Mesenchymal stem cell (in vitro differentiated cells and primary cell): ENCODE results near the gene SORBS2.

Experiments used
- DNase-seq: peaks from one replicate; pipeline ENCODE4 v3.0.0-alpha.2; 2013
- H2AFZ ChIP-seq: one replicate; pipeline ENCODE4 v1.6.1; 2013; ENCODE audit warnings: low read depth, mild to moderate bottlenecking, control low read depth, inconsistent platforms, low read length, moderate library complexity
- H2AK5ac ChIP-seq: 2 replicates; pipeline ENCODE4 v1.6.1; 2013; ENCODE audit warnings: low read length, moderate library complexity, mild to moderate bottlenecking, inconsistent platforms; ENCODE audit not compliant: severe bottlenecking
- H2BK120ac ChIP-seq: one replicate; pipeline ENCODE4 v1.6.1; 2013; ENCODE audit warnings: low read depth, mild to moderate bottlenecking, inconsistent platforms, low read length, moderate library complexity
- H2BK12ac ChIP-seq, 2 experiments: one replicate each; pipeline ENCODE4 v1.6.1; 2013; ENCODE audit warnings: inconsistent platforms in 2 of 2, low read length in 2 of 2, mild to moderate bottlenecking in 2 of 2, moderate library complexity in 2 of 2, control low read depth in 1 of 2
- H2BK15ac ChIP-seq: one replicate; pipeline ENCODE4 v1.6.1; 2013; ENCODE audit warnings: mild to moderate bottlenecking, low read depth, inconsistent platforms; ENCODE audit not compliant: poor library complexity, severe bottlenecking
- H2BK5ac ChIP-seq: 2 replicates; pipeline ENCODE4 v1.6.1; 2013; ENCODE audit warnings: low read depth, mild to moderate bottlenecking, low read length, control low read depth, inconsistent platforms; ENCODE audit not compliant: poor library complexity, severe bottlenecking
- H3K14ac ChIP-seq, 2 experiments: one replicate each; pipeline ENCODE4 v1.6.1; 2013; ENCODE audit warnings: inconsistent platforms in 2 of 2, low read length in 2 of 2, control low read depth in 1 of 2, mild to moderate bottlenecking in 1 of 2, moderate library complexity in 1 of 2
- H3K18ac ChIP-seq, 2 experiments: one replicate each; pipeline ENCODE4 v1.6.1; 2013; ENCODE audit warnings: inconsistent platforms in 2 of 2, low read length in 2 of 2, control low read depth in 1 of 2, low read depth in 1 of 2, mild to moderate bottlenecking in 1 of 2
- H3K23ac ChIP-seq, 2 experiments: one replicate each; pipeline ENCODE4 v1.6.1; 2013; ENCODE audit warnings: inconsistent platforms in 2 of 2, low read length in 2 of 2, mild to moderate bottlenecking in 2 of 2, moderate library complexity in 2 of 2, control low read depth in 1 of 2
- H3K27ac ChIP-seq: 2 replicates; pipeline ENCODE4 v1.5.1; 2013; ENCODE audit warnings: mild to moderate bottlenecking, moderate library complexity, low read length, control low read depth, inconsistent platforms; ENCODE audit not compliant: poor library complexity, severe bottlenecking
- H3K27me3 ChIP-seq, 2 experiments: 2 replicates each; pipeline versions ENCODE4 v1.6.1 to v1.7.0; 2013; ENCODE audit warnings: low read length in 2 of 2, mild to moderate bottlenecking in 2 of 2, moderate library complexity in 2 of 2, control low read depth in 1 of 2, inconsistent platforms in 1 of 2; ENCODE audit not compliant: control insufficient read depth in 1 of 2, insufficient read depth in 1 of 2
- H3K36me3 ChIP-seq, 2 experiments: 2 replicates each; pipeline versions ENCODE4 v1.6.1 to v1.7.0; 2013; ENCODE audit warnings: low read length in 2 of 2, control low read depth in 1 of 2, inconsistent platforms in 1 of 2, low read depth in 1 of 2, mild to moderate bottlenecking in 1 of 2; ENCODE audit not compliant: insufficient read depth in 2 of 2, control insufficient read depth in 1 of 2
- H3K4ac ChIP-seq, 2 experiments: one replicate each; pipeline ENCODE4 v1.6.1; 2013; ENCODE audit warnings: inconsistent platforms in 2 of 2, low read length in 2 of 2, mild to moderate bottlenecking in 2 of 2, moderate library complexity in 2 of 2, control low read depth in 1 of 2, low read depth in 1 of 2
- H3K4me1 ChIP-seq: 2 replicates; pipeline ENCODE4 v1.6.1; 2013; ENCODE audit warnings: low read depth, low read length, control low read depth; ENCODE audit not compliant: control insufficient read depth, insufficient read depth
- H3K4me2 ChIP-seq: 2 replicates; pipeline ENCODE4 v1.6.1; 2013; ENCODE audit warnings: low read length, mild to moderate bottlenecking, inconsistent platforms; ENCODE audit not compliant: poor library complexity, severe bottlenecking
- H3K4me3 ChIP-seq, 2 experiments: 2 replicates each; pipeline versions ENCODE4 v1.5.1 to v1.7.0; 2013; ENCODE audit warnings: low read length in 2 of 2, mild to moderate bottlenecking in 2 of 2, control low read depth in 1 of 2, low read depth in 1 of 2; ENCODE audit not compliant: insufficient read depth in 1 of 2
- H3K79me1 ChIP-seq: replicated peaks from 2 replicates; pipeline ENCODE4 v1.6.1; 2013; ENCODE audit warnings: mild to moderate bottlenecking, control low read depth, low read length, inconsistent platforms; ENCODE audit not compliant: poor library complexity, severe bottlenecking
- H3K9ac ChIP-seq: 2 replicates; pipeline ENCODE4 v1.7.0; 2013; ENCODE audit warnings: mild to moderate bottlenecking, low read length, moderate library complexity
- H3K9me3 ChIP-seq: 2 replicates; pipeline ENCODE4 v1.7.0; 2013; ENCODE audit warnings: mild to moderate bottlenecking, low read length; ENCODE audit not compliant: control insufficient read depth
- H4K8ac ChIP-seq: one replicate; pipeline ENCODE4 v1.6.1; 2013; ENCODE audit warnings: inconsistent platforms, mild to moderate bottlenecking, low read length, moderate library complexity
- H4K91ac ChIP-seq: one replicate; pipeline ENCODE4 v1.6.1; 2013; ENCODE audit warnings: mild to moderate bottlenecking, low read length, inconsistent platforms
- whole genome bisulfite sequencing: methylation state at CpG from one replicate; pipeline ENCODE4 v1.1.7; 2013; ENCODE audit warnings: mixed read lengths; 5-methylcytosine and 5-hydroxymethylcytosine counted together

Gene SORBS2

GRCh38 chr4:185782523-185782922 lies 29.5 kb downstream of the SORBS2 start:
- Histone ChIP-seq H2BK15ac (no peak overlapping the region), H2AFZ (no peak overlapping the region), H2BK120ac (no peak overlapping the region), H2BK12ac (no peak overlapping the region), H4K91ac (no peak overlapping the region), H3K14ac (no peak overlapping the region), H3K79me1 (no peaks in the 10 kb centered on the region), H3K4me1 (no peaks in the 10 kb centered on the region), H3K23ac (no peak overlapping the region), H2AK5ac (no peak overlapping the region), H3K4ac (no peak overlapping the region), H3K9me3 (no peaks in the 10 kb centered on the region), H3K18ac (no peak overlapping the region), H2BK5ac (no peak overlapping the region), H3K27me3 (no peaks in the 10 kb centered on the region), H3K27ac (no peak overlapping the region), H3K36me3 (no peaks in the 10 kb centered on the region), H3K4me2 (no peak overlapping the region), H3K9ac (no peak overlapping the region), H3K4me3 (no peak overlapping the region), H4K8ac (no peak overlapping the region)
- DNase-seq = peak; percentile 46

DNA sequence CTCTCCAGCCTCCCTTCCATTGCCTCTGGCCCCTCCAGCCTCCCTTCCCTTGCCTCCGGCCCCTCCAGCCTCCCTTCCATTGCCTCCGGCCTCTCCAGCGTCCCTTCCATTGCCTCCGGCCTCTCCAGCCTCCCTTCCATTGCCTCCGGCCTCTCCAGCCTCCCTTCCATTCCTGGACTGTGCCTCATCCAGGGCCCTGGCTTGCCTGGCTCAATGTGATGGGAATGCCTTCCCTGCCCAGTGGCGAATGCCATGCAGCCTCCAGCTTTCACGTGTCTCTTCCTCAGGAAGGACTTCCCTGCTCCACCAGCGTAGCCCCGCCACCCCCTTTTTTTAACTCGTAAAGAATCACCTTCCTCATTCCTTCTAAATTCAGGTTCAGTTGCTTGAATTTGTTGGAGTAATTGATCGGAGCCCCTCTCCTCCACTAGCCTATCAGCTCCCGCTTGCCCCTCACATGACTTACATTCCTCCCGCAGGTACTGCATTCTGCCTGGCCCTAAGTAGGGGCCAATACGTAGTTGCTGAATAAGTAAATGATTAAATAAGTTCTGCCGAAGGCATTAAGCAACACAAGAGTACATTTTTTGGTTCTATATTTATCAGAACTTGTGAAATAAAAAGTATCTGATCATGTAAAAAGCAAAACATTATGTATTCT lies 30.3 kb downstream of the SORBS2 start:
- no peaks in the 10 kb centered on the region for H3K9me3 ChIP-seq
- H2AK5ac ChIP-seq = peak overlapping the region; percentile 89
- no peak overlapping the region for H4K8ac ChIP-seq
- H3K23ac ChIP-seq = no peak overlapping the region
- no peak overlapping the region for H3K27ac ChIP-seq
- no peaks in the 10 kb centered on the region for H3K27me3 ChIP-seq
- H4K91ac ChIP-seq = peak overlapping the region; percentile 18
- H2AFZ ChIP-seq = no peak overlapping the region
- no peak overlapping the region for H3K4me2 ChIP-seq
- WGBS = 86% methylated on average over 11 of the region's 15 CpGs
- H3K4me1 ChIP-seq = no peaks in the 10 kb centered on the region
- no peaks in the 10 kb centered on the region for H3K36me3 ChIP-seq
- H2BK120ac ChIP-seq = no peak overlapping the region
- no peak overlapping the region for H2BK5ac ChIP-seq
- no peak overlapping the region for H3K4me3 ChIP-seq
- H3K18ac ChIP-seq = peak overlapping the region in 1 of 2 experiments; percentile 50
- H2BK12ac ChIP-seq = peak overlapping the region in 1 of 2 experiments; percentile 59
- H3K9ac ChIP-seq = no peak overlapping the region
- no peak overlapping the region for H2BK15ac ChIP-seq
- no peak for DNase-seq
- no peaks in the 10 kb centered on the region for H3K79me1 ChIP-seq
- peak overlapping the region in 1 of 2 experiments; percentile 53 for H3K14ac ChIP-seq
- H3K4ac ChIP-seq = peak overlapping the region in 1 of 2 experiments; percentile 40

GRCh38 chr4:185780472-185780871 lies 31.5 kb downstream of the SORBS2 start:
- Histone ChIP-seq H2BK5ac (no peak overlapping the region), H4K8ac (no peak overlapping the region), H3K4me1 (peaks cover 1% of the 10 kb centered on the region), H3K23ac (no peak overlapping the region), H3K4ac (no peak overlapping the region), H3K4me2 (no peak overlapping the region), H3K4me3 (no peak overlapping the region), H3K36me3 (no peaks in the 10 kb centered on the region), H3K14ac (no peak overlapping the region), H3K27ac (no peak overlapping the region), H2BK15ac (no peak overlapping the region), H2AK5ac (no peak overlapping the region), H3K9ac (no peak overlapping the region), H3K18ac (no peak overlapping the region), H2BK12ac (no peak overlapping the region), H4K91ac (no peak overlapping the region), H3K9me3 (no peaks in the 10 kb centered on the region), H2BK120ac (no peak overlapping the region), H3K27me3 (no peaks in the 10 kb centered on the region), H2AFZ (no peak overlapping the region), H3K79me1 (no peaks in the 10 kb centered on the region)
- WGBS = 73% methylated on average over 4 of the region's 5 CpGs
- no peak for DNase-seq

- DNase-seq = no peak
- no peak overlapping the region for H3K4me2 ChIP-seq
- H3K27me3 ChIP-seq = no peaks in the 10 kb centered on the region
- H3K27ac ChIP-seq = no peak overlapping the region
- H3K23ac ChIP-seq = no peak overlapping the region
- H3K4me3 ChIP-seq = no peak overlapping the region
- no peaks in the 10 kb centered on the region for H3K79me1 ChIP-seq
- no peak overlapping the region for H2BK15ac ChIP-seq
- H2BK5ac ChIP-seq = no peak overlapping the region
- no peaks in the 10 kb centered on the region for H3K36me3 ChIP-seq
- H3K9me3 ChIP-seq = no peaks in the 10 kb centered on the region
- no peak overlapping the region for H2BK120ac ChIP-seq
- no peak overlapping the region for H4K91ac ChIP-seq
- no peak overlapping the region for H2AFZ ChIP-seq
- no peak overlapping the region for H2BK12ac ChIP-seq
- no peak overlapping the region for H3K4ac ChIP-seq
- peaks cover 1% of the 10 kb centered on the region for H3K4me1 ChIP-seq
- WGBS = 43% methylated on average over 2 of the region's 3 CpGs
- H3K14ac ChIP-seq = no peak overlapping the region
- H3K18ac ChIP-seq = peak overlapping the region in 1 of 2 experiments; percentile 6
- no peak overlapping the region for H3K9ac ChIP-seq
- no peak overlapping the region for H2AK5ac ChIP-seq
- H4K8ac ChIP-seq = no peak overlapping the region
These were observed 32.5 kb downstream of the SORBS2 start for GRCh38 chr4:185779517-185779916.
